ENCODE measurements around the gene LYPD1.

DNA sequence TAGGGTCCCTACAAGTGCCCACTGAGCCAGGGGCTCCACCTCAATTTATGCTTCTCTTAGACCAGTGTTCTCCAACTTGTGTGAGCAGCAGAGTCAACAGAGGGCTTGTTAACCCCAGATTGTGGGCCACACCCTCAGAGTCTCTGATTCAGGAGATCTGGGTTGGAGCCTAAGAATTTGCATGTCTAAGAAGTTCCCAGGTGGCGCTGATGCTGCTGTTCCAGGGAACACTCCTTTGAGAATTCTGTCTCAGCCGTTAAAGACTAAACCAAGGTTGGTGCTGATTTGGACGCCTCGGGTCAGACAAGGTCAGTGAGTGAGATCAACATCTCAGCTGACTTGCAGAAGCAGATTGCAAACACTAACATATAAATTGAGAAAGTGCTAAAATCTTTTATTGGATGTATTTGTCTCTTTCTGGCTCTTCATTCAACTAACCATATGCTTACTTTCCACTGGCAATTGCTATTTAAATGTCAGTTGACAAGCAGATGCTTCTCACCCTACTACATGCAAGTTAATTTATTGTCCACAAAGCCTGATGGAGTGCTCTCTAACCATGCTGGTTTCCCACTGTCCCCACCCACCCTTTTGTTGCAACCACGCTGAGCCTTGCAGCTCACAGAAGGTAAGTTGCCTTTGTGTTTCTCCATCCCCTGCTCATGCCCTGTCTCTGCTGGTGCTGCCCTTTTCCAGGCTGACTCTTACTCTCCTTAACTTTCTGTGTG is 31.5 kb downstream of the LYPD1 start:
- TF ChIP-seq CTCF (conservative IDR thresholded peaks at IDR 0.05) (no peak), ZFX (IDR thresholded peaks at IDR 0.05) (no peak)

All from C4-2B (cell line).